NCI-H774 (cell line): ENCODE results near the gene HLA-DMA.
"Not testable (repeated sequence)": the region's sequence is repeated elsewhere in the genome, so short reads cannot be mapped to it uniquely, and the experiment has no call there.

Experiments
- DNase-seq: peaks from one replicate; lab custom pipeline; 2025; lab: John Stamatoyannopoulos, UW

The HLA-DMA gene

GRCh38 chr6:32954986-32955802, 2.3 kb upstream of the HLA-DMA start:
- DNase-seq = peak; percentile 6

- no peak for DNase-seq
Measured at GRCh38 chr6:32954267-32954666, 1.4 kb upstream of the HLA-DMA start.

- DNase-seq = no peak
Measured at GRCh38 chr6:32953775-32954174, 878 bp upstream of the HLA-DMA start.

- no peak for DNase-seq
Measured at GRCh38 chr6:32950449-32950848, 2.4 kb downstream of the HLA-DMA start.

GRCh38 chr6:32950010-32950409, 2.9 kb downstream of the HLA-DMA start:
- no peak for DNase-seq

GRCh38 chr6:32949113-32949512, 3.8 kb downstream of the HLA-DMA start:
- DNase-seq = no peak

- no peak for DNase-seq
Measured at GRCh38 chr6:32947552-32948465, 5.1 kb downstream of the HLA-DMA start.

GRCh38 chr6:32946893-32947292, 6.0 kb downstream of the HLA-DMA start:
- no peak for DNase-seq

- no peak for DNase-seq
Measured at GRCh38 chr6:32945953-32946352, 6.9 kb downstream of the HLA-DMA start.

GRCh38 chr6:32945108-32945760, 7.7 kb downstream of the HLA-DMA start:
- no peak for DNase-seq

- no peak for DNase-seq
Measured at GRCh38 chr6:32943864-32944649, 8.8 kb downstream of the HLA-DMA start.

GRCh38 chr6:32942555-32943123, 10.3 kb downstream of the HLA-DMA start:
- DNase-seq = not testable (repeated sequence)

GRCh38 chr6:32941214-32941768, 11.6 kb downstream of the HLA-DMA start:
- DNase-seq = no peak

- DNase-seq = peak; percentile 30
Measured at GRCh38 chr6:32940656-32941213, 12.2 kb downstream of the HLA-DMA start, which contains the start of gene HLA-DMB. TSS of gene HLA-DMB (minus strand) at chr6:32941028. CDS start at chr6:32940807, 221 bp downstream.

- DNase-seq = no peak
Measured at GRCh38 chr6:32938494-32938893, 14.4 kb downstream of the HLA-DMA start.

- DNase-seq = no peak
Measured at GRCh38 chr6:32937230-32937633, 15.7 kb downstream of the HLA-DMA start.

- no peak for DNase-seq
Measured at GRCh38 chr6:32936239-32937152, 16.4 kb downstream of the HLA-DMA start.

GRCh38 chr6:32935551-32936238, 17.2 kb downstream of the HLA-DMA start:
- no peak for DNase-seq

- peak; percentile 53 for DNase-seq
Measured at GRCh38 chr6:32933661-32934085, 19.2 kb downstream of the HLA-DMA start.
